Measurements from ENCODE around the gene DNAI4.

- TF ChIP-seq CTCF (IDR thresholded peaks at IDR 0.05; ENCODE audit: insufficient read depth, low read length) (no peak), POLR2AphosphoS5 (IDR thresholded peaks at IDR 0.05; ENCODE audit: low read depth) (no peak), GABPA (IDR thresholded peaks at IDR 0.05; ENCODE audit: low read depth) (no peak)
Measured at GRCh38 chr1:66945316-66945715, 20.7 kb upstream of the DNAI4 start.
